HG03521 (cell line): ENCODE measurements around the gene NTRK2.
"Not testable (repeated sequence)": the region's sequence is repeated elsewhere in the genome, so short reads cannot be mapped to it uniquely, and the experiment has no call there.

Experiments used
- ATAC-seq: cut with Tn5 transposase; IDR thresholded peaks from one replicate; pipeline ENCODE4 v1.9.1; 2021; ENCODE audit warnings: mild to moderate bottlenecking, moderate library complexity; ENCODE audit not compliant: unreplicated experiment

Gene NTRK2

GRCh38 chr9:84874596-84874995, 205.1 kb downstream of the NTRK2 start:
- ATAC-seq: no peak

- ATAC-seq: no peak
Observed at GRCh38 chr9:84875193-84875592, 205.7 kb downstream of the NTRK2 start.

- no peak for ATAC-seq
Observed at GRCh38 chr9:84879631-84880030, 210.1 kb downstream of the NTRK2 start.

- ATAC-seq: no peak
Observed at GRCh38 chr9:84880835-84881234, 211.3 kb downstream of the NTRK2 start.

- no peak for ATAC-seq
Observed at GRCh38 chr9:84886866-84887265, 217.3 kb downstream of the NTRK2 start.

GRCh38 chr9:84891924-84892323, 222.4 kb downstream of the NTRK2 start:
- ATAC-seq: no peak

- no peak for ATAC-seq
Observed at GRCh38 chr9:84893419-84894128, 224.0 kb downstream of the NTRK2 start.

- ATAC-seq: no peak
Observed at GRCh38 chr9:84894859-84895258, 225.3 kb downstream of the NTRK2 start.

- no peak for ATAC-seq
Observed at GRCh38 chr9:84897362-84898094, 228.0 kb downstream of the NTRK2 start.

GRCh38 chr9:84898188-84898587, 228.7 kb downstream of the NTRK2 start:
- no peak for ATAC-seq

- ATAC-seq: not testable (repeated sequence)
Observed at GRCh38 chr9:84898618-84899017, 229.1 kb downstream of the NTRK2 start.

GRCh38 chr9:84899326-84899725, 229.8 kb downstream of the NTRK2 start:
- no peak for ATAC-seq

- no peak for ATAC-seq
Observed at GRCh38 chr9:84900421-84900820, 230.9 kb downstream of the NTRK2 start.

GRCh38 chr9:84903963-84904362, 234.4 kb downstream of the NTRK2 start:
- ATAC-seq: no peak

GRCh38 chr9:84916769-84917168, 247.2 kb downstream of the NTRK2 start:
- no peak for ATAC-seq

- ATAC-seq: no peak
Observed at GRCh38 chr9:84917366-84918070, 248.0 kb downstream of the NTRK2 start.

- ATAC-seq: no peak
Observed at GRCh38 chr9:84919440-84919839, 249.9 kb downstream of the NTRK2 start.

- no peak for ATAC-seq
Observed at GRCh38 chr9:84921175-84921574, 251.6 kb downstream of the NTRK2 start.

GRCh38 chr9:84922051-84922450, 252.5 kb downstream of the NTRK2 start:
- ATAC-seq: no peak

- no peak for ATAC-seq
Observed at GRCh38 chr9:84924266-84924665, 254.7 kb downstream of the NTRK2 start.

- no peak for ATAC-seq
Observed at GRCh38 chr9:84925225-84925872, 255.8 kb downstream of the NTRK2 start.
